Uterus (tissue), 2 donors: ENCODE data around the gene RUFY3.

Source experiments
- CTCF ChIP-seq, 4 experiments: fragments of 200-600 bp in 2 of 4; fragments of 450-650 bp in 2 of 4; sonication (generic) in 2 of 4; IDR thresholded peaks; one replicate each; pipeline ENCODE4 v1.5.1; 2016 to 2019; ENCODE audit warnings: antibody characterized with exemption in 4 of 4, mild to moderate bottlenecking in 2 of 4, moderate library complexity in 1 of 4
- POLR2A ChIP-seq, 2 donors: fragments of 450-650 bp; IDR thresholded peaks; one replicate each; pipeline ENCODE4 v1.6.1; 2016; ENCODE audit warnings: antibody characterized with exemption in 2 of 2, mild to moderate bottlenecking in 1 of 2, moderate library complexity in 1 of 2

GRCh38 chr4:70836081-70836480 is 114.3 kb downstream of the RUFY3 start:
- TF ChIP-seq CTCF (IDR thresholded peaks at IDR 0.05) (no peak), POLR2A (IDR thresholded peaks at IDR 0.05) (no peak)
